K562 (cell line): ENCODE results near the gene MPC2. TPM values are rescaled to one million over a fixed set of nuclear protein-coding genes. Genes with fewer than 3 reads are reported as not detected.

Source experiments
- ATAC-seq: fragments of 200-7000 bp; cut with Tn5 transposase; 3 replicates; pipeline ENCODE4 v1.9.1; 2020; ENCODE audit warnings: moderate library complexity
- BruUV-seq: library from RNA; stranded (reverse); fragments of 400-500 nt; replicated peaks from 2 replicates; lab custom pipeline; 2021; lab: Mats Ljungman, UMichigan
- CTCF ChIA-PET: fragments of 300-600 bp; formaldehyde crosslinking; extraction: SDS; loops from one replicate; lab custom pipeline; 2021; ENCODE audit warnings: low intra/inter-chr PET ratio; lab: Yijun Ruan, JAX
- POLR2A ChIA-PET: fragments of 300-600, 350-650 bp; sonication (Branson Sonifier 250); formaldehyde crosslinking; extraction: SDS; loops from one replicate; lab custom pipeline; 2021; ENCODE audit warnings: antibody characterized with exemption, inconsistent platforms; lab: Yijun Ruan, JAX
- DNase-seq, 4 experiments: peaks; one replicate each; pipeline versions ENCODE4 v3.0.0 to v3.0.0-alpha.2; 2011 to 2018; ENCODE audit warnings: low spot score in 3 of 4, mixed read lengths in 3 of 4; ENCODE audit errors: extremely low read depth in 1 of 4
- FAIRE-seq: peaks from 2 replicates; lab custom pipeline; 2011; peaks lifted over from hg19 to GRCh38; lab: Jason Lieb, UNC
- H2AFZ ChIP-seq: 2 replicates; pipeline ENCODE4 v1.6.0; 2011; ENCODE audit warnings: low read depth, low read length, control low read depth, inconsistent platforms
- H3K27ac ChIP-seq: fragments of 200-600 bp; 3 replicates; pipeline ENCODE4 v1.8.0; 2011; ENCODE audit warnings: low read depth, mild to moderate bottlenecking, control low read depth, inconsistent platforms, low read length, moderate library complexity, mixed read lengths; ENCODE audit errors: extremely low read depth
- H3K27me3 ChIP-seq, 2 experiments: fragments of 300-600 bp in 1 of 2; 2 replicates in 1 of 2; 3 replicates in 1 of 2; pipeline versions ENCODE4 v1.6.0 to v1.8.0; 2011; ENCODE audit warnings: inconsistent platforms in 2 of 2, low read length in 2 of 2, mild to moderate bottlenecking in 1 of 2, mixed read lengths in 1 of 2, moderate library complexity in 1 of 2; ENCODE audit not compliant: control insufficient read depth in 2 of 2, insufficient read depth in 2 of 2
- H3K36me3 ChIP-seq: fragments of 300-600 bp; 3 replicates; pipeline ENCODE4 v1.8.0; 2011; ENCODE audit warnings: mild to moderate bottlenecking, low read length, inconsistent platforms; ENCODE audit not compliant: control insufficient read depth, insufficient read depth
- H3K4me1 ChIP-seq, 2 experiments: fragments of 200-600 bp in 1 of 2; replicated peaks in 1 of 2; 2 replicates in 1 of 2; 3 replicates in 1 of 2; pipeline versions ENCODE4 v1.5.1 to v1.8.0; 2011; ENCODE audit warnings: inconsistent platforms in 2 of 2, low read length in 2 of 2, mild to moderate bottlenecking in 1 of 2, mixed read lengths in 1 of 2, moderate library complexity in 1 of 2; ENCODE audit not compliant: control insufficient read depth in 2 of 2, insufficient read depth in 2 of 2
- H3K4me2 ChIP-seq: 2 replicates; pipeline ENCODE4 v1.6.1; 2011; ENCODE audit warnings: low read length, control low read depth, inconsistent platforms, mixed read lengths; ENCODE audit not compliant: insufficient read depth
- H3K4me3 ChIP-seq: fragments of 200-600 bp; sonication (generic), shearing (Covaris generic); 2 replicates; pipeline ENCODE4 v1.5.1; 2016; ENCODE audit warnings: control low read depth, inconsistent platforms
- H3K79me2 ChIP-seq: fragments of 200-600 bp; 3 replicates; pipeline ENCODE4 v1.8.0; 2011; ENCODE audit warnings: low read length, inconsistent platforms; ENCODE audit not compliant: control insufficient read depth, insufficient read depth
- H3K9ac ChIP-seq, 2 experiments: 2 replicates each; pipeline versions ENCODE4 v1.6.0 to v1.6.1; 2011; ENCODE audit warnings: low read depth in 2 of 2, low read length in 2 of 2, control low read depth in 1 of 2, inconsistent platforms in 1 of 2, mild to moderate bottlenecking in 1 of 2, mixed read lengths in 1 of 2; ENCODE audit not compliant: insufficient read depth in 1 of 2
- H3K9me1 ChIP-seq: one replicate; pipeline ENCODE4 v1.6.0; 2011; ENCODE audit warnings: inconsistent platforms, mild to moderate bottlenecking, low read length, moderate library complexity; ENCODE audit not compliant: control insufficient read depth, insufficient read depth
- H3K9me3 ChIP-seq: replicated peaks from 2 replicates; pipeline ENCODE4 v1.5.1; 2011; ENCODE audit warnings: low read depth, low read length, inconsistent platforms; ENCODE audit not compliant: control insufficient read depth, insufficient read depth
- H4K20me1 ChIP-seq: replicated peaks from 2 replicates; pipeline ENCODE4 v1.6.1; 2011; ENCODE audit warnings: low read length, inconsistent platforms, mixed read lengths; ENCODE audit not compliant: control insufficient read depth, insufficient read depth
- FOSL1 ChIP-seq: fragments of 200-800 bp; sonication (Bioruptor generic); conservative IDR thresholded peaks from 2 replicates; pipeline ENCODE4 v1.6.1; 2016; ENCODE audit warnings: missing genetic modification characterization, missing compliant biosample characterization
- KAT2B ChIP-seq: IDR thresholded peaks from one replicate; pipeline ENCODE4 v1.6.1; 2012; ENCODE audit warnings: low read depth, mild to moderate bottlenecking, control low read depth, inconsistent platforms, low read length, moderate library complexity
- KHSRP ChIP-seq: fragments of 450-650 bp; IDR thresholded peaks from 2 replicates; pipeline ENCODE4 v1.6.1; 2017
- MCM3 ChIP-seq: fragments of 450-650 bp; IDR thresholded peaks from 2 replicates; pipeline ENCODE4 v1.6.1; 2016
- MTA3 ChIP-seq: fragments of 450-650 bp; formaldehyde crosslinking; IDR thresholded peaks from 2 replicates; pipeline ENCODE4 v1.6.1; 2017; ENCODE audit warnings: mild to moderate bottlenecking, borderline replicate concordance
- SNRNP70 ChIP-seq: fragments of 200-400 bp; formaldehyde crosslinking; optimal IDR thresholded peaks from 2 replicates; pipeline ENCODE3; 2017; ENCODE audit warnings: low read depth, low read length
- SREBF1 ChIP-seq: fragments of 150-350 bp; IDR thresholded peaks from 2 replicates; pipeline ENCODE4 v1.6.1; 2014; ENCODE audit warnings: antibody characterized with exemption, low read depth, low read length, borderline replicate concordance
- TCFL5 ChIP-seq: fragments of 250-450 bp; sonication (Bioruptor Pico); conservative IDR thresholded peaks from 2 replicates; pipeline ENCODE4 v1.6.1; 2021; ENCODE audit warnings: mild to moderate bottlenecking, moderate library complexity, matching md5 sums
- WGBS: fragments of 100-300 bp; shearing (Covaris generic); methylation state at CpG from one replicate; pipeline ENCODE4 v1.1.6; 2016; ENCODE audit warnings: low coverage, mixed read lengths; ENCODE audit not compliant: insufficient coverage; ENCODE audit errors: missing lambda C conversion rate; 5-methylcytosine and 5-hydroxymethylcytosine counted together
- in situ Hi-C: fragments of 300-500 bp; cut with MboI; formaldehyde crosslinking; loops from 4 replicates; pipeline ENCODE4 v1.15.0; 2018; ENCODE audit warnings: inconsistent platforms, mixed read lengths
- intact Hi-C: fragments of 100-400 bp; cut with micrococcal nuclease; formaldehyde crosslinking; loops from 2 replicates; pipeline ENCODE4 v1.14.2; 2022
- polyA plus RNA-seq, 8 experiments: library from polyadenylated mRNA; depleted of rRNA in 4 of 8; stranded (reverse) in 5 of 8; unstranded in 3 of 8; fragments of >200 nt; fragmentation: Nextera tagmentation in 2 of 8; fragmentation: Illumina TruSeq in 1 of 8; extraction: Ambion mirVana in 2 of 8; extraction: Trizol in 1 of 8; gene quantifications; 2 replicates each; pipeline versions ENCODE4 v1.2.1 to v1.2.3, GENCODE V29; 2011 to 2014; ENCODE audit warnings: inconsistent platforms in 1 of 8, missing spikeins in 1 of 8
- total RNA-seq, 7 experiments: library from RNA; depleted of rRNA in 6 of 7; stranded (reverse); fragments of >200 nt in 6 of 7; fragmentation: Illumina TruSeq in 2 of 7; extraction: Trizol in 2 of 7; gene quantifications; 2 replicates each; pipeline versions ENCODE4 v1.2.1 to v1.2.3, GENCODE V29; 2011 to 2021; ENCODE audit warnings: low replicate concordance in 1 of 7
- TF ChIP-seq, protein P1 (sequence below): sonication (generic); formaldehyde crosslinking; IDR thresholded peaks from 2 replicates; pipeline ENCODE4 v1.8.1; 2023; ENCODE audit warnings: mild to moderate bottlenecking, missing genetic modification reagents
- TF ChIP-seq, protein P2 (sequence below): fragments of 450-650 bp; IDR thresholded peaks from 2 replicates; pipeline ENCODE4 v1.6.1; 2016; ENCODE audit warnings: borderline replicate concordance
- TF ChIP-seq, protein P3 (sequence below), 2 experiments: fragments of 450-650 bp in 1 of 2; sonication (generic) in 1 of 2; formaldehyde crosslinking in 1 of 2; IDR thresholded peaks in 1 of 2; conservative IDR thresholded peaks in 1 of 2; 2 replicates each; pipeline versions ENCODE4 v1.6.1 to v1.8.1; 2016 to 2023; ENCODE audit warnings: mild to moderate bottlenecking in 2 of 2, moderate library complexity in 2 of 2, inconsistent platforms in 1 of 2, missing genetic modification reagents in 1 of 2

The MPC2 gene
- total and polyA plus RNA-seq, 9 of the 15 experiments (the other 6 are each of a cell fraction or from before 2014, with no cell fraction given) = 70.7 to 179 (median 144) TPM

- peaks cover 44% of the 10 kb centered on the region for H3K36me3 ChIP-seq
- no peaks in the 10 kb centered on the region for H3K9me1 ChIP-seq
- ChIA-PET CTCF (no interaction called here), POLR2A (interaction anchor here (1.8 kb wide), 1 partner anchor 11 kb away, joined by 6 read pairs; no protein-coding TSS in a partner anchor)
- H3K9me3 ChIP-seq = no peaks in the 10 kb centered on the region
- in situ Hi-C loops (no loop called here), intact Hi-C loops (no loop called here)
- no peaks in the 10 kb centered on the region; a peak in 1 of 5 replicates for H3K4me1 ChIP-seq
- H2AFZ ChIP-seq = no peak overlapping the region
- no peak overlapping the region for H3K9ac ChIP-seq
- no peak overlapping the region for H3K4me2 ChIP-seq
- ATAC-seq (no peak), DNase-seq (no peak), FAIRE-seq (no peak)
- 83% methylated on average over 4 of the region's 4 CpGs for WGBS
- TF ChIP-seq, protein P1, sequence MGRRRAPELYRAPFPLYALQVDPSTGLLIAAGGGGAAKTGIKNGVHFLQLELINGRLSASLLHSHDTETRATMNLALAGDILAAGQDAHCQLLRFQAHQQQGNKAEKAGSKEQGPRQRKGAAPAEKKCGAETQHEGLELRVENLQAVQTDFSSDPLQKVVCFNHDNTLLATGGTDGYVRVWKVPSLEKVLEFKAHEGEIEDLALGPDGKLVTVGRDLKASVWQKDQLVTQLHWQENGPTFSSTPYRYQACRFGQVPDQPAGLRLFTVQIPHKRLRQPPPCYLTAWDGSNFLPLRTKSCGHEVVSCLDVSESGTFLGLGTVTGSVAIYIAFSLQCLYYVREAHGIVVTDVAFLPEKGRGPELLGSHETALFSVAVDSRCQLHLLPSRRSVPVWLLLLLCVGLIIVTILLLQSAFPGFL (CRISPR knock-in tag) = no peak
- TF ChIP-seq KHSRP = no peak
- no peak overlapping the region for H3K4me3 ChIP-seq
- no peak overlapping the region for H3K27ac ChIP-seq
- peaks cover 82% of the 10 kb centered on the region for H3K79me2 ChIP-seq
- H3K27me3 ChIP-seq = no peaks in the 10 kb centered on the region
- no peaks in the 10 kb centered on the region for H4K20me1 ChIP-seq
- BruUV-seq = no TSS peak
Measured at GRCh38 chr1:167964646-167965045, 27.8 kb upstream of the MPC2 start.

DNA sequence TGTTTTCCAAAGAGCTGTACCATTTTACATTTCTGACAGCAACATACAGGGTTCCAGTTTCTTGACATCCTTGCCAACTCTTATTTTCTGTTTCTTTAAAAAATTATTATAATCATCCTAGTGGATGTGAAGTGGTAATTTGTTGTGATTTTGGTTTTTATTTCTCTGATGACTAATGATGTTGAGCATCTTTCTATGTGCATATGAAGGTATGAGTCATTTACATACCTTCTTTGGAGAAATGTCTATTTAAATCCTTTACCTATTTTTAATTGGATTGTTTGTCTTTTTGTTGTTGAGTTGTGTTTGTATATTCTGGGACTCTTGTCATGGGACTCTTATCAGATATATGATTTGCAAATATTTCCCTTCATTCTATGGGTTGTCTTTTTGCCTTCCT lies 20.8 kb upstream of the MPC2 start:
- Histone ChIP-seq H3K27ac (no peak overlapping the region), H3K27me3 (no peaks in the 10 kb centered on the region), H3K4me3 (no peak overlapping the region), H3K9me1 (no peaks in the 10 kb centered on the region), H3K9me3 (no peaks in the 10 kb centered on the region), H3K79me2 (peaks cover 84% of the 10 kb centered on the region), H3K4me1 (no peaks in the 10 kb centered on the region; a peak in 2 of 5 replicates), H3K9ac (no peak overlapping the region), H3K36me3 (peaks cover 35% of the 10 kb centered on the region), H4K20me1 (no peaks in the 10 kb centered on the region), H3K4me2 (no peak overlapping the region), H2AFZ (no peak overlapping the region)
- no peak for FAIRE-seq
- CTCF ChIA-PET = no interaction called here
- POLR2A ChIA-PET = no interaction called here
- intact Hi-C loops (no loop called here), in situ Hi-C loops (no loop called here)
- no TSS peak for BruUV-seq
- no peak for DNase-seq
- no peak for ATAC-seq
- no peak for TF ChIP-seq MTA3
- TF ChIP-seq, protein P2, sequence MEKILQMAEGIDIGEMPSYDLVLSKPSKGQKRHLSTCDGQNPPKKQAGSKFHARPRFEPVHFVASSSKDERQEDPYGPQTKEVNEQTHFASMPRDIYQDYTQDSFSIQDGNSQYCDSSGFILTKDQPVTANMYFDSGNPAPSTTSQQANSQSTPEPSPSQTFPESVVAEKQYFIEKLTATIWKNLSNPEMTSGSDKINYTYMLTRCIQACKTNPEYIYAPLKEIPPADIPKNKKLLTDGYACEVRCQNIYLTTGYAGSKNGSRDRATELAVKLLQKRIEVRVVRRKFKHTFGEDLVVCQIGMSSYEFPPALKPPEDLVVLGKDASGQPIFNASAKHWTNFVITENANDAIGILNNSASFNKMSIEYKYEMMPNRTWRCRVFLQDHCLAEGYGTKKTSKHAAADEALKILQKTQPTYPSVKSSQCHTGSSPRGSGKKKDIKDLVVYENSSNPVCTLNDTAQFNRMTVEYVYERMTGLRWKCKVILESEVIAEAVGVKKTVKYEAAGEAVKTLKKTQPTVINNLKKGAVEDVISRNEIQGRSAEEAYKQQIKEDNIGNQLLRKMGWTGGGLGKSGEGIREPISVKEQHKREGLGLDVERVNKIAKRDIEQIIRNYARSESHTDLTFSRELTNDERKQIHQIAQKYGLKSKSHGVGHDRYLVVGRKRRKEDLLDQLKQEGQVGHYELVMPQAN = no peak
- TF ChIP-seq KAT2B = no peak
- no peak for TF ChIP-seq SREBF1
- TF ChIP-seq SNRNP70 = no peak
- TF ChIP-seq FOSL1 (tag) = 0 out of 2 replicates have a peak, but pooled peaks have one; percentile 9
- no peak for TF ChIP-seq TCFL5
- no peak for TF ChIP-seq MCM3
- TF ChIP-seq, protein P3, sequence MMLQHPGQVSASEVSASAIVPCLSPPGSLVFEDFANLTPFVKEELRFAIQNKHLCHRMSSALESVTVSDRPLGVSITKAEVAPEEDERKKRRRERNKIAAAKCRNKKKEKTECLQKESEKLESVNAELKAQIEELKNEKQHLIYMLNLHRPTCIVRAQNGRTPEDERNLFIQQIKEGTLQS (IDR thresholded peaks at IDR 0.05) = peak; percentile 59; the same call in 1 of the 2 replicates
- TF ChIP-seq, protein P3 (CRISPR knock-in tag; conservative IDR thresholded peaks at IDR 0.05) = no peak
